Activated naive CD8-positive, alpha-beta T cell treated with anti-CD3 and anti-CD28 coated beads, Interleukin-2, amount 10 ng/mL, durations not matched to agents 7 days and 5 days (primary cell): ENCODE data around the gene RBMS3. TPM values are rescaled to one million over a fixed set of nuclear protein-coding genes. Genes with fewer than 3 reads are reported as not detected.

ENCODE experiments used
- ATAC-seq: fragments of 150-1000 bp; cut with Tn5 transposase; one replicate; pipeline ENCODE4 v1.10.0; 2021; ENCODE audit warnings: low read depth, moderate library complexity
- POLR2A ChIA-PET: fragments of 350-600 bp; sonication (Branson Sonifier 250); formaldehyde crosslinking; loops from one replicate; lab custom pipeline; 2021; ENCODE audit warnings: antibody characterized with exemption; lab: Charles Lee
- DNase-seq: peaks from one replicate; pipeline ENCODE4 v3.0.0; 2021
- H3K27ac Mint-ChIP-seq: one replicate; pipeline ENCODE4 v1.8.0; 2022; ENCODE audit warnings: mild to moderate bottlenecking, mixed read lengths
- H3K27me3 Mint-ChIP-seq: one replicate; pipeline ENCODE4 v1.8.0; 2022; ENCODE audit warnings: mild to moderate bottlenecking, moderate library complexity, mixed read lengths
- H3K36me3 Mint-ChIP-seq: one replicate; pipeline ENCODE4 v1.8.0; 2021; ENCODE audit warnings: mild to moderate bottlenecking, mixed read lengths
- H3K4me1 Mint-ChIP-seq: one replicate; pipeline ENCODE4 v1.8.0; 2021; ENCODE audit warnings: mixed read lengths
- H3K4me3 Mint-ChIP-seq: one replicate; pipeline ENCODE4 v1.8.0; 2022; ENCODE audit warnings: mild to moderate bottlenecking, moderate library complexity, mixed read lengths
- H3K9me3 Mint-ChIP-seq: one replicate; pipeline ENCODE4 v1.8.0; 2021; ENCODE audit warnings: mixed read lengths
- total RNA-seq, 2 experiments: library from RNA; stranded (reverse); gene quantifications; one replicate each; pipeline ENCODE4 v1.2.3, GENCODE V29; 2021

RBMS3 gene
- total RNA-seq, 2 experiments from 2014 or later, result 0.58 to 0.74 TPM

GRCh38 chr3:29898171-29898965 is 617.5 kb downstream of the RBMS3 start:
- H3K27me3 Mint-ChIP-seq, result peaks cover 2% of the 10 kb centered on the region
- no peaks in the 10 kb centered on the region for H3K36me3 Mint-ChIP-seq
- ATAC-seq (no peak), DNase-seq (no peak)
- H3K4me3 Mint-ChIP-seq, result no peak overlapping the region
- POLR2A ChIA-PET, result no interaction called here
- no peaks in the 10 kb centered on the region for H3K4me1 Mint-ChIP-seq
- H3K9me3 Mint-ChIP-seq, result no peaks in the 10 kb centered on the region
- no peak overlapping the region for H3K27ac Mint-ChIP-seq

DNA sequence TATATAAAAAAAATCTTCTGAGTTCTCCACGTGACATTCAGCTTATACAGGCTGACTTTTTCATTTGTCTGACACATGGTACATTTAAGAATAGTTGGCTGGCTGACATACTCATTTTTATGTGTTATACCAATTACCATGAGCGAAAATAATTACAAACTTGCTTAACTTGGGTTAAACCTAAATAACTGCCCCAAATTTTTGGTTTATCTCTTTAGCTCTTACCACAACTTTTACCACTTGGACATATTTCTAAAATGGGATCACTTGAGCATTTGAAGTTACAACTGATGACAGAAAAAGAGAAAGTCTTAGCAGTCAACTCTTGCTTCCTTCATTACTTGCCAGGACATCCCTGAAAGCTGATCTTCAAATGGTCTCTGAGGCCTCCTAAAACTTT is 618.1 kb downstream of the RBMS3 start:
- Mint-ChIP-seq H3K4me3 (no peak overlapping the region), H3K27me3 (peaks cover 2% of the 10 kb centered on the region), H3K36me3 (no peaks in the 10 kb centered on the region), H3K9me3 (no peaks in the 10 kb centered on the region), H3K27ac (no peak overlapping the region), H3K4me1 (no peaks in the 10 kb centered on the region)
- no peak for DNase-seq
- no peak for ATAC-seq
- POLR2A ChIA-PET, result no interaction called here

DNA sequence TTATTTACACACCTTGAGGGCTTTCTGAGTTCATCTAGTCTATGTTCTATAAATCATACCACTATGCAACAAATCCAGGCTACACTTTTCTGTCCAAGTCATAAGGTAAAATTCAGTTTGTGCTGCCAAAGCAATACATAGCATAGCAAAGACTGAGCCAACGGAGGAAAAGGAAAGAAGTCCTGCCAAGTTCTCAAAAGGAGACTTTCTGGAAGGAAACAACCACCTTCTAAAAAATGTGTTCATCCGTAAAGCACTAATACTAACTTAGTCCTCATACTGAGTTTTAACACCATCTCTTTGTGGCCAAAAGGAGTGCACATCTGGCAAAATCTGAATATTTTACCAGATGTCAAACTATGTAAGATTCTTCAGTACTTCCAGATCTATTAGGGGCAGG is 620.2 kb downstream of the RBMS3 start:
- H3K36me3 Mint-ChIP-seq, result no peaks in the 10 kb centered on the region
- H3K4me3 Mint-ChIP-seq, result no peak overlapping the region
- POLR2A ChIA-PET, result no interaction called here
- no peaks in the 10 kb centered on the region for H3K9me3 Mint-ChIP-seq
- no peak for DNase-seq
- no peak overlapping the region for H3K27ac Mint-ChIP-seq
- no peaks in the 10 kb centered on the region for H3K4me1 Mint-ChIP-seq
- H3K27me3 Mint-ChIP-seq, result peaks cover 2% of the 10 kb centered on the region
- no peak for ATAC-seq

- no peak for DNase-seq
- no peak for ATAC-seq
- H3K9me3 Mint-ChIP-seq, result no peaks in the 10 kb centered on the region
- H3K27ac Mint-ChIP-seq, result no peak overlapping the region
- peaks cover 2% of the 10 kb centered on the region for H3K27me3 Mint-ChIP-seq
- no peak overlapping the region for H3K4me3 Mint-ChIP-seq
- H3K36me3 Mint-ChIP-seq, result no peaks in the 10 kb centered on the region
- no peaks in the 10 kb centered on the region for H3K4me1 Mint-ChIP-seq
- POLR2A ChIA-PET, result no interaction called here
Measured at GRCh38 chr3:29903600-29903999, 622.7 kb downstream of the RBMS3 start.

GRCh38 chr3:29906906-29907305 is 626.0 kb downstream of the RBMS3 start:
- Mint-ChIP-seq H3K27me3 (no peaks in the 10 kb centered on the region), H3K4me1 (no peaks in the 10 kb centered on the region), H3K36me3 (no peaks in the 10 kb centered on the region), H3K9me3 (no peaks in the 10 kb centered on the region), H3K4me3 (no peak overlapping the region), H3K27ac (no peak overlapping the region)
- ATAC-seq, result no peak
- no peak for DNase-seq
- POLR2A ChIA-PET, result no interaction called here

GRCh38 chr3:29912600-29913288 is 631.9 kb downstream of the RBMS3 start:
- no peaks in the 10 kb centered on the region for H3K36me3 Mint-ChIP-seq
- no peaks in the 10 kb centered on the region for H3K4me1 Mint-ChIP-seq
- ATAC-seq (no peak), DNase-seq (no peak)
- no peak overlapping the region for H3K4me3 Mint-ChIP-seq
- H3K9me3 Mint-ChIP-seq, result no peaks in the 10 kb centered on the region
- H3K27me3 Mint-ChIP-seq, result no peaks in the 10 kb centered on the region
- POLR2A ChIA-PET, result no interaction called here
- H3K27ac Mint-ChIP-seq, result no peak overlapping the region

- Mint-ChIP-seq H3K36me3 (no peaks in the 10 kb centered on the region), H3K27me3 (no peaks in the 10 kb centered on the region), H3K4me1 (no peaks in the 10 kb centered on the region), H3K4me3 (no peak overlapping the region), H3K9me3 (no peaks in the 10 kb centered on the region), H3K27ac (no peak overlapping the region)
- ATAC-seq (no peak), DNase-seq (no peak)
- POLR2A ChIA-PET, result no interaction called here
Measured at GRCh38 chr3:29914861-29915524, 634.1 kb downstream of the RBMS3 start.

GRCh38 chr3:29919571-29919970 is 638.7 kb downstream of the RBMS3 start:
- ATAC-seq, result no peak
- POLR2A ChIA-PET, result no interaction called here
- H3K9me3 Mint-ChIP-seq, result no peaks in the 10 kb centered on the region
- H3K4me3 Mint-ChIP-seq, result no peak overlapping the region
- no peaks in the 10 kb centered on the region for H3K4me1 Mint-ChIP-seq
- no peaks in the 10 kb centered on the region for H3K36me3 Mint-ChIP-seq
- no peak overlapping the region for H3K27ac Mint-ChIP-seq
- no peaks in the 10 kb centered on the region for H3K27me3 Mint-ChIP-seq
- DNase-seq, result no peak

- H3K27ac Mint-ChIP-seq, result no peak overlapping the region
- H3K36me3 Mint-ChIP-seq, result no peaks in the 10 kb centered on the region
- H3K4me3 Mint-ChIP-seq, result no peak overlapping the region
Measured at GRCh38 chr3:29922992-29923746, 642.3 kb downstream of the RBMS3 start.

GRCh38 chr3:29924783-29925561 is 644.1 kb downstream of the RBMS3 start:
- no peak for DNase-seq
- no peak for ATAC-seq
- Mint-ChIP-seq H3K4me1 (no peaks in the 10 kb centered on the region), H3K9me3 (no peaks in the 10 kb centered on the region), H3K36me3 (no peaks in the 10 kb centered on the region), H3K27ac (no peak overlapping the region), H3K4me3 (no peak overlapping the region), H3K27me3 (no peaks in the 10 kb centered on the region)
- POLR2A ChIA-PET, result no interaction called here

More at GRCh38 chr3:29922992-29923746, 642.3 kb downstream of the RBMS3 start:
- no peak for ATAC-seq
- Mint-ChIP-seq H3K27me3 (no peaks in the 10 kb centered on the region), H3K9me3 (no peaks in the 10 kb centered on the region), H3K4me1 (no peaks in the 10 kb centered on the region)
- POLR2A ChIA-PET, result no interaction called here
- no peak for DNase-seq

DNA sequence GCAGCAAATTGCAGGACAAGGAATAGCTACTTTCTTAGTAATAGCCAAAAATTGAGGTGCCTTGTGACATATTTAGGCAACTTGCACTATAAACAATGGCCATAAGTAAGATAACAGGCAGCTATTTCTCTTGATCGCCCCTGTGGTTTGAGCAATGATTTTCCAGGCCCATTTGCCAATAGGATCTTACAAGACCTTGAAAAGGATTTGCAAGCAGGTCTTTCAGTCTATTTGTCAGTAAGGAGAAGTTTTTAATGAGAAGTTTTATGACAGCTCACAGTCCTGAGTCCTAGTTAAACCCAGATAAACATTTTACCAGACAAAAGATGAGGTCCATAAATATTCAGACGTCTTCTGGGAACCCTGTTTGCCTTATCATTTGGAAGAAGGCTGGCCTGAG is 645.5 kb downstream of the RBMS3 start:
- H3K4me1 Mint-ChIP-seq, result no peaks in the 10 kb centered on the region
- DNase-seq (no peak), ATAC-seq (no peak)
- H3K9me3 Mint-ChIP-seq, result no peaks in the 10 kb centered on the region
- POLR2A ChIA-PET, result no interaction called here
- no peak overlapping the region for H3K4me3 Mint-ChIP-seq
- no peaks in the 10 kb centered on the region for H3K36me3 Mint-ChIP-seq
- H3K27me3 Mint-ChIP-seq, result no peaks in the 10 kb centered on the region
- H3K27ac Mint-ChIP-seq, result no peak overlapping the region

DNA sequence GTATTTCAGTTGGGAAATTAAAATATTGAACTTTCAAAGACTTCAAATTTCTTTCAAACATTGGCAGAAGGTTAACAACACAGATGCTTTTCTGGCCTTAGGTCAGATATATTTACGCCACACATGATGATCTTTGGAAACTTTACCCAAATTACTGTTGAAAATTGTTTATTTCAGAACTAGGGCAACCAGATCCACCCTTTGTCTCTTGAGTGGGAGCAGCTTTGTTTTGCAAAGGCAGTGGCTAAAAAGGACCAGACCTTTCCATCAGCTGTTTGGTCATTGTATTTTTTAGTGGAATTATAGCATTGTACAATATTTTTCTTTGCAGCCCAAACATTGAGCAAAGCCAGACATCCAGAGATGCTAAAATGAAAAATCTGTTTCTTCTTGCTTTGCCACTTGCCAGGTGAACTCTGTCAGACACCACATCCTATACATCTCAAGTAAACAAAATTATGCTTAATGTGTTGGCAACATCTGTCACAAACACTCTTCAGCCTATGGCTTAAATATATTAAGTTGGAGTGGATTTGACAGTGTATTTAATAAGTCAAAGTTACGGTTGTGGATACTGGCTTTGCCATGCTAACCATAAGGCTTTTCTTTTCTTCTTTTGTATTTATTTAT is 651.9 kb downstream of the RBMS3 start:
- DNase-seq, result no peak
- H3K36me3 Mint-ChIP-seq, result no peaks in the 10 kb centered on the region
- POLR2A ChIA-PET, result no interaction called here
- no peaks in the 10 kb centered on the region for H3K9me3 Mint-ChIP-seq
- no peaks in the 10 kb centered on the region for H3K4me1 Mint-ChIP-seq
- no peak overlapping the region for H3K4me3 Mint-ChIP-seq
- ATAC-seq, result no peak
- peaks cover 12% of the 10 kb centered on the region for H3K27me3 Mint-ChIP-seq
- no peak overlapping the region for H3K27ac Mint-ChIP-seq
